Smooth muscle cell of the brain vasculature (primary cell): ENCODE data around the gene SLC2A4.

Experiments
- DNase-seq: peaks from one replicate; pipeline ENCODE4 v3.0.0-alpha.2; 2012; ENCODE audit warnings: low read depth, low spot score

SLC2A4 gene

DNA sequence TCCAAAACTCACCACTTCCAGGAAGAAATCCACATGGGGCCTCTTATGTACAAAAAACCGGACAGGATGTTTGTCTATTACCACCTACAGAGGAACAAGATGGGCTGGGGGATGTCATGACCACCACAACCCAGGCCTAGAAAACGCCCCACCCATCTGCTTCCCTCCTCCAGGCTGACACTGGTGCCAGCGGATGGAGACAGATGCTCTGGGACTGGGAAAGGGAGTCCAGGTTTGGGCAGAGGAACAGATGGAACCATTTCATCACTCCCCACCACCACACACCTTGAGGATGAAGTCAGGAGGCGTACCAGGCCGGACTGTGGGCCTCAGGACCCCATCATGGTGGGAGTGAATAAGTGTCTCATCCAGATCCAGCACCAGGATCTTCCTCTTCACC, 34.7 kb upstream of the SLC2A4 start:
- DNase-seq = no peak

DNA sequence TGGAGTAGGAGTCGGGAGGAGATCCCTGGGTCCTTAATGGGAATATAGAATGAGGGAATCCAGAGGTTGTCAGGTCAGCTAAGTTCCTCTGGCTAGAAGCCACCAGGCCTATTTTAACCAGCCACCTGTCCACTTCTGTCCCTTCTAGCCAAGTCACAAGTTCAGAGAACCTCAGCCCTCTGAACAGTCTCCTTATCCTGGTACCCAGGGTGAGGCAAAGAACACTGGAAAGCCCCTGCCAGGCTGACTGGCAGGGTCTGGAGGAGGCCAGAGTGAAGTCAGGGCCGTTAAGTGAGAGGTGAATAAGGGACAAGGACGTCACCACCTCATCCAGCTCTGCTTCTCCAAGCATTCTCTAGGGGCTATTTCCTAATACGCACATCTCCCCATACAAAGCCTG, 32.7 kb upstream of the SLC2A4 start:
- no peak for DNase-seq

DNA sequence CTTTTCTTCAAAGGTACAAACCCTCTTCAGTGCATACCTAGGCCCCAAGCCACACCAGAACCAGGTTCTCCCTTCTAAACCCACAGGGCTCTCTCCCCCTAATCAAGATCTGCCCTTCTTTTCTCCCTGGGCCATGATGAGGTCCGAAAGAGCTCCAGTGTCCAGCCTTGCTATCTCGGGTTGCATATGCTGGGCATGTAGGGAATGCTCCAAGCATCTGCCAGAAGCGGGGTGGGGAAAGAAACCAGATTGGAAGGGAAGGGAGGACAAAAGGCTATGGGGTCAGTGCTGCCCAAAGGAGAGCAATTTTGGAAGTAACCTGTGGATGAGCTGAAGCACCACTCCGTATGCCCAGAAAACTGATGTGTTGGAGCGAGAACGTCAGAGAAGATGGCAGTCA, 32.3 kb upstream of the SLC2A4 start:
- no peak for DNase-seq

DNA sequence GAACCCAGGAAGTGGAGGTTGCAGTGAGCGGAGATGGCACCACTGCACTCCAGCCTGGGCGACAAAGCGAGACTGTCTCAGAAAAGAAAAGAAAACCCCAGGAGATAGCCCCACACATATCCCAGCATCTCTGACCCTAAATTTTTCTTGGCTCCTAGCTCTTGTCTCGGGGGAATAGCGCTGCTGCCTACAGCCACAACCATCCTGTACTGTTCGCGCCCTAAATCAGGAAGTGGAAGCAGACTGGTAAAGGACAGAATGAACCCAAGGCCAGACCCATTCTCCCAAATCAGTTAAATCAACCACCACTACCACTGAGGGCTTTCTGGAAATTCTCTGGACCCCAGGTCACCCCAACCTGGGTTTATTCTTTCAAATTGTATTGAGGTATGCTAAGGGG, 31.7 kb upstream of the SLC2A4 start:
- DNase-seq = no peak

DNA sequence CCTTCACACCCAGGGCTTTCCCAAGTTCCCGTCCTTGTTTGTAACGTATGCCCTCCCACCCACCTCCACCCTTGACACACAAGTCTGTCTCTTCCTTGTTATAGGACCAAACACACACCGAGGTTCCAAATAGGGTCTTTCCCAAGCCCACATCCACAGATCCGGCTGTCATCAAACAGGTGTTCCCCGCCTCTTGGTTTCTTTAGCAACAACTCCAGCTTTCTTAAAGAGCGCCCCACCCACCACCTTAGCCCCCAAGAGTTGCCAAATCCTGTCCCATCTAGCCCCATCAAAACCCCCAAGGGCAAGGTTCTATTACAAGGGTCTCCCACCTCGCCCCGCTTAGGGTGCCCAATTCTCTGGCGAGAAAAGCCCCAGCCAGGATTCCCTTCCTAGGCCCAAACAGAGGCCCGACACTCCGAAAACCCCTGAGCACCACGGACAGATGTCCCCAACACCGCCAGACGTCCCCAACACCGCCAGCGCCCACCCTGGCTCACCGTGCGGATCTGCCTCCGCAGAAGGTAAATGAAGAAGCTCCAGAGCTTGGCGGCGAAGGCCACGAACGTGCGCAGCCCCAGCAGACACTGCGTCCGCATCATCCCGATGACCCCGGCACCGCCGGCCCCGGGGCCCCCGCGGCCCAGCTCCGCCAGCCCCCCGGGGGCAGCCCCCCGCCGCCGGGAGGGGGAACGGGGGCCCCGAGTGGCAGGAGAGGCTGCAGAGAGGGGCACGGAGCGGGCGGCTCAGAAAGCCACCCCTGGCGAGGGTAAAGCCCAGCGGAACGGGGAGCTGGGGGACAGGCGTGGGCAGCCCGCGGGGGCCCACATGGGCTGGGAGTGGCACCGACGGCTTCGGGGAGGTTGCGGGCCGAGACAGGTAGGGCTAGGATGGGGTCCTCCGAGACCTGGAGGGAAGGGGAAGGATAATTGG, 30.6 kb upstream of the SLC2A4 start:
- no peak for DNase-seq

DNA sequence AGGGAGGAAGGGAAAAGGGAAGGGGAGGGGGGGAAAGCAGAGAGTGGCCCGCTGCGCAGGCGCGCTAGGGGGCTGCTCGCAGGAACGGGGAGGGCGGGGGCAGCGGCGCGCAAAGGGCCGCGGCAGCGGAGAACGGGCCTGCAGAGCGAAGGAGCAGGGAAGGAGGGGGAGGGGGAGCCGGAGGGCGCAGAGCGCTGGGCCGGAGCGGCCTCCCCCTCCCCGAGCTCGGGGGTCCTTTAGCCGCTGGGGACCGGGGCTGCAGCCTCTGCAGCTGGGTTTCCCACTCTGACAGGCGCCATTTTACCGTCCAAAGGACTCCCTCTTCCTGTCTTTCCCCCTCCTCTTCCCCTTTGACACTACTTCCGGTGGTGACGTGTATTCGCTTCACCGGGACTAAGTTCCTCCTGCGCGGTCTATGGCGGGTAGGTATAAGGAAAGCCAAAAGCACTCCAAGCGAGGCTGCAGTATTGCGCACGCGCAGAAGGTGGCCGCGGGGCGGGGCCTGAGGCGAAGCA, 29.8 kb upstream of the SLC2A4 start, which contains the start of gene CTDNEP1:
CTDNEP1 (minus strand) TSS at position 74 of the 515 bp plus-strand sequence. CDS start 438 bp downstream, outside the sequence.
- peak; percentile 99 for DNase-seq

DNA sequence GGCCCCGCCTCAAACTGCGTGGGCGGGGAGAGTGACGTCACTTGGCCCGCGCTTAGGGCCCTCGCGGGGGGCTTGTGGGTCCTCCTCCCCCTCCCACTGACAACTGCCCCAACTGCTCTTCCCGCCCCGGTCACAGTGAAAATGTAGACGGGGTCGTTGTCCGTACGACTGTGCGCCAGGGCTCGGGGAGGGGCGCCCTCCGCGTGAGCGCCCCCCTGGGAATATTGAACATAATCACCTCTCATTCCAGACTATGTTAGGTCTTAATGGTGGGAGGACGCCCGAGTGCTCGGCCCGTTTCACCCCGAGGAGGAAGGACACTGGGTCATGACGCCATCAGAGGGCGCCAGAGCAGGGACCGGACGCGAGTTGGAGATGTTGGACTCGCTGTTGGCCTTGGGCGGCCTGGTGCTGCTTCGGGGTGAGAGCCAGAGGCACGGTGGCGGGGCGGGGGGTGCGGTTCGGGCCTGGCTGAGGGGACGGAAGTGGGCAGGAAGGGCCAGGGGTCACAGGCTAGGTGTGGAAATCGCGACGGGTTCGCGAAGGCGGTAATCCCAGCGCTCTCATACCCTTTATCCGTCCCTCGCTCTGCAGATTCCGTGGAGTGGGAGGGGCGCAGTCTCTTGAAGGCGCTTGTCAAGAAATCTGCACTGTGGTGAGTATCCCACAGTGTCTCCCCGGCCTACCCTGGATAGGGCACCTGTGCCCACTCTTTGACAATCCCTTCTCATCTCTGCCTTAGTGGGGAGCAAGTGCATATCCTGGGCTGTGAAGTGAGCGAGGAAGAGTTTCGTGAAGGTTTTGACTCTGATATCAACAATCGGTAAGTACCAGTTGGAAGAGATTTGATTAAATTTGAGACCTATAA, 29.1 kb upstream of the SLC2A4 start, which contains the start of gene ELP5:
ELP5 (plus strand) TSS at position 40 of the 868 bp plus-strand sequence; CDS start at position 376, 336 bp downstream.
- DNase-seq = peak; percentile 86

DNA sequence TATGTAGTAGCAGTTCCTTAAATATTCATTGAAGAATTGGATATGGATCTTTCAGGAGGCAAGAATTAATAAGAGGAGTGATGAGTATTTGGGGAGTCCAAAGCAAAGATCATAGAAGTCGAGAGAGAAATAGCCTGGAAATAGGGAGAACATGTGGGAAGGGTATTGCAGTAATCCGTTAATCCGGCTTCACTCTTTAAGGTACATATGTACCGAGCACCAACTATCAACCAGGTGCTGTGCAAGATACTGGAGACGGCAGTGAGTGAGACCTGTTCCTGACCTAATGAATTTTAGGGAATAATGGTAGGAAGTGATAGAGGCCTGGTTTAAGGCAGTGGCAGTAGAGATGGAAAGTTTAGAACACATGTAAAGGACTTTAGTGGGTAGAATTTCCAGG, 28.4 kb upstream of the SLC2A4 start:
- no peak for DNase-seq

DNA sequence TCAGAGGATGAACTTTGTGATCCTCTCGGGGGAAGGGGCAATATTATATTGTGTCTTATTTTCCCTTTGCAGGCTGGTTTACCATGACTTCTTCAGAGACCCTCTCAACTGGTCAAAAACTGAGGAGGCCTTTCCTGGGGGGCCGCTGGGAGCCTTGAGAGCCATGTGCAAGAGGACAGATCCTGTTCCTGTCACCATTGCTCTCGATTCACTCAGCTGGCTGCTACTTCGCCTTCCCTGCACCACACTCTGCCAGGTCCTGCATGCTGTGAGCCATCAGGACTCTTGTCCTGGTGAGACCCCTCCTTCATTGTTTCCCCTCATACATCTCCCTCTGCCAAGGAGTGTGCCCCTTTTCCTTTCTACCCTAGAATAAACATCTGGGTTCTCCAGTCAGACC, 27.0 kb upstream of the SLC2A4 start:
- no peak for DNase-seq

DNA sequence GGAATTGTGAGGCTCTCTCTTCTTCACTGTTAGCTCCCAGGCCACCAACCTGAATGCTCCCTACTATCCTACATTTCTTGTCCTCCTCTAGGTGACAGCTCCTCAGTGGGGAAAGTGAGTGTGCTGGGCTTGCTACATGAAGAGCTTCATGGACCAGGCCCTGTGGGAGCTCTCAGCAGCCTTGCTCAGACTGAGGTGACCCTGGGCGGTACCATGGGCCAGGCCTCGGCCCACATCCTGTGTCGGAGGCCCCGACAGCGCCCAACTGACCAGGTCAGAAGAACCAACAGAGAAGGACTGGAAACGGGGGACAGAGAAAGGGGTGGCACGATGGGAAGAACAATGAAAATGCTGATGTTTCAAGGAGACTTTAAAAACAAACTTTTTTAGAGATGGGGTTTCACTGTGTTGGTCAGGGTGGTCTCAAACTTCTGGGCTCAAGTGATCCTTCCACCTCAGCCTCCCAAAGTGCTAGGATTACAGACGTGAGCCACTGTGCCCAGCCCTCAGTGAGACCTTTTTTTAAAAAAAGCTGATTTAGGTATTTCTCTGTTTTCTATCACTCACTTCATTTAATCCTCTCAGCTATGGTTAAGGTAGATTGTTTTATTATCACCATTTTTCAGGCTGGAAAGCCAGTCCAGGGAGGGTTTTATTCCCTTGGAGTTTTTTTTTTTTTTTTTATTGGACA, 24.6 kb upstream of the SLC2A4 start:
- no peak for DNase-seq

DNA sequence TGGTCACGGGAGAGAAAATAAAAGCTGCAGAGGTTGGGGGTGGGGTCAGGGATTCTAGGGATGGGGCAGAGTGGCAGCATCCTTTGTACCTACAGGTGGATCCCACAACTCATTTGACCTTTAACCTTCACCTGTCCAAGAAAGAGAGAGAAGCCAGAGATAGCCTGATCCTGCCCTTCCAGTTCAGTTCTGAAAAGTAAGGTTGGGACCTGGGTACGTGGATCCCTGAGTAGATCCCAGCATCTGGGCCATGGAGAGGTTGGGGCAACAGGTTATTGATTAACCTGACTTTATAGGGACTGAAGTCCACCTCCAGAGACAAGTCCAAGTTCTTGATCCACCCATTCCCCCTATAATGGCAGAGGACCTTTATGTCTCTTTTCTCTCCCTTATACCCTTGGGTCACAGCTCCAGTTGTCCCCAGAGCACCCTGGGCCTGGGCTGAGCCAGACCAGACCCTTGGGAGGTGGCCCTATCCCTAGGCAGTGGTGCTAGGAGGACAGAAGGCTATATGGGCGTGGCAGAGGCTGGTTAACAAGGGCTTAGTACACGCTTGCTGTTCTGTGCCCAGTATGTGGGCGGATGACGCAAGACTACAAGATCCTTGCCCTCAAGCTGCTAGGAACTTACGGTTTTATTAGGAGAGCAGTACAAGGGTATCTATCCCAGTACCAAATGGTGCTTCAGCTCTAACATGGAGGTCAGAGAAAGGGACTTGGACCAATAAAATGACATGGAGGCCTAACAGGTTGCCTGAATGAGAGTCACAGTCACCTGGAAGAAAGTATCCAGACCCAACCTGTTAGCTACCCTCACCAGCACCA, 22.6 kb upstream of the SLC2A4 start:
- DNase-seq = no peak

DNA sequence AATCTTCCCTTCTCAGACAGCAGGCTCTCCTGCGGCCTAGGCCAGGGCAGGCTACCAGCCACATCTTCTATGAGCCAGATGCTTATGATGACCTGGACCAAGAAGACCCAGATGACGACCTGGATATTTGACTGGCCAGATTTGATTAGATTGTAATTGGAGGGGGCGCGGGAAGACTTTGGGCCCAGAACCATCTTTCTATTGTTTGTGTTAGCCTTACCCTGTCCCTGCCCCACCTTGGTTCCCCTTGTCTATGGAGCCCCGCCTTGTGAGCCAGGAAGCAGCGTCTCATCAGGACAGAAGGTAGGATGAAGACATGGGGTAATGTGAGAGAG, 22.0 kb upstream of the SLC2A4 start:
- DNase-seq = no peak

DNA sequence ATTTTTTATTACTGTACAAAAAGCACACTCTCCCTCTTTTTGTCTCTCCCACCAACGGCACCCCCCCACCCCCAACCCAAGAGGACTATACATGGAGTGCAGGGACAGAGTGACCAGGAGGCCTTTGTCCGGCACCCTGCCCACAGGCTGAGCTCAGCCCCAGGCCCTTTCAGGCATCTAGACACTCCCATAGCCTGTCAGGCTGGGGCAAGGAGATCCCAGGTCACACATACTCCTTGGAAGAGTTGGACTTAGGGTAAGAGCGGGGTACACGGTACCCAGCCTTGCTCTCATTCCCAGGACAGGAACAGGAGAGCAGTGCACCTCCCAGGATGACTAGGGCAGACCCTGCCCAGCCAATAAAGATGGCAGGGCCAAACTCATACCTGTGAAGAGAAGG, 21.4 kb upstream of the SLC2A4 start:
- DNase-seq = no peak

DNA sequence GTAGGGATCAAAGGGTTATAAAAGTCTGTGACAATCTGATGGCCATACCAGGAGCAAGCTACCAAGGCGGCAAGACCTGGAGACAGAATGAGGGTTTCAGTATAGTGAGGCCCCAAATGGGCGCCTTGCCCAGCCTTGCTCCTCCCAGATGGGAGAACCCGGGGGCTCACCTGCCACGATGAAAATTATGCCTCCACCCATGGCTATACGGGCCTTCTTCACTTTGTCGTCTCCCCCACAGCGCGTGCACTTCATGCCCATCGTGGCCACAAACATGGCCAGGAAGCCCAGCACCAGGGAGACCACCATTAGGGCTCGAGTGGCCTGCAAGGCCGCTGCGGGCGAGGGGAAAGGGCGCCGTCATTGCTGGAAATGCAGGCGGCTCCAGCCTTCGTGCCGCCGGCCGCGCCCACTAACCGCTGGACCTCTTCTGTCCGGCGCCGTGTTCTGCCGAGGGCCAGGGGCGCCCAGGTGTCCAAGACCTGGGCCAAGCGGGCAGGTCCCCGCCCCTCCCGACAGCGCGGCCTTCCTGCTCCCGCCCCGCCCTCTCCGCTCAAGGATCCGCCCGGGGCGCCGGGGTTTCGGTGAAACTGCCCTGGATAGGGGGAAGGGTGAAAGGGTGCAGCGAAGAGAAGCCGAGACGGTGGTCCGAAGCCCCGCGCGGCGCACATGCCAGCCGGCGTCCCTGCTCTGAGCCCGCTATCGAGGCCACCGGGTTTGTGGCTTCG, 20.7 kb upstream of the SLC2A4 start:
- DNase-seq = no peak

DNA sequence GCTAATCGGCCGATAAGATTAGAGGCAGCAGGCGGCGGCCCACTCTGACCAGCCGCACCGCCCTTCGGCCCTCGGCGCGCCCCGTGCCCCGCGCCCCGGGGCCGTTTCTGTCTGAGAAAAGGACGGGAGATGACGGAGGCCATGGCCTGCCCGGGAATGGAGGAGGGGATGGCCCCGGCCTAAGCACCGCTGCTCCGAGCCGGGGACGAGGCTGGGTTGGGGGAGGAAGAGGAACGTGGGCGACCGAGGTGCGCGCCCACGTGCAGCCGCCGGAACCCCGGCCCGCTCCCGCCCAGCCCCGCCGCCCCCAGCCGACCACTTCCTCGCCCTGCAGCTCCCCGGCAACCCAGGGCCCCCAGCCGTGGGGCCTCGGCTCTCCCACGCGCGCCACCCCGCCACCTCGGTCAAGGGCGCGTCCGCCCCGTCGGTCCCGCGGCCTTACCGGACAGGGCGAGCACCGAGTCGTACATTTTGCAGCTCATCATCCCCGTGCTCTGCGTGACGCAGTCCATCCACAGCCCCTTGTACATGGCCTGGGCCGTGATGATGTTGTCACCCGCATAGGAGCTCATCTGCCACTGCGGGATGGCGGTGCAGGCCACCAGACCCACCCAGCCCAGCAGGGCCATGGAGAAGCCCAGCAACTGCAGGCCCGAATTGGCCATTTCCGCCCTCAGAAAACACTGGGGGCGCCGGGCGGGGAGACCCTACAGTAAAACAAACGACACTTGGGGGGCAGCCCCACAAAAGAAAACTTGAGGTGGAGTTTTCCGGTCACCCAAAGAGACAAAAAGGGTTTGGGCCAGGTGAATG, 19.9 kb upstream of the SLC2A4 start:
- no peak for DNase-seq

DNA sequence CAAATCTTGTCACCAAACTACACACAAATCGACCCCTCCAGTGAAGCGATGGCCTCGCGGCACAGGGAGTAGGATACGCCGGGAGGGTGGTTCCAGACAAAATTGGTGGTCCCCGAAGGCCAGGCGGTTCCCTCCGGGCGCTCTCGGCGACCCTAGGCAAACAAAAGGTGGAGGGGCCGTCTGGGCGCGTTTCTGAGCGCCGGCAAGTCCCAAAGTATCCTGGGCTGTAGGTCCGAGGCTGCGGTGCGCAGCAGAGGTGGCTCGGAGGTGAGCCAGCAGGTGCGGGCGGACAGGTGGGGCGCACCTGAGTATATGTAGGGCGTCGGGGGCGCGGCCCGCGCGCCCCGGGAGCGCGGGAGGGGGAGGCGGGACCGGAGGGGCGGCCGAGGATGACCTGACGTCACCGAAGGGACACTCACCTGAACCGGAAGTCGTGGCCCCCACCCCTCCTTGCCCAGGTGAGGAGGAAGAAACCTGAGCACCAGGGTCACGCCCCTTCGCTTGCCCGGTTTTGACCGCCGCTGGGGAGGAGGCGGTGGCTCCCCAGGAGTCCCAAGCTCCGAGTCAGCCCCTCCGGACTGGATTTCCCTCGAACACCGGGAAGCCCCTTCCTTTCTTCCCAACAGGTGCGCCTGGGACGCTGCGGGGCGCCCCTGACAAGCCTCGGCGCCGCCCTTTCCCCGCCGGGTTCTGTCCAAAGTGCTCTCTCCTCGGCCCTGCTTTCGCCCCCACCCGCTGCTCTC, 19.2 kb upstream of the SLC2A4 start, which contains the start of gene CLDN7:
CLDN7 (minus strand) TSS at position 287 of the 743 bp plus-strand sequence. CDS start 435 bp downstream, outside the sequence.
- DNase-seq = no peak

DNA sequence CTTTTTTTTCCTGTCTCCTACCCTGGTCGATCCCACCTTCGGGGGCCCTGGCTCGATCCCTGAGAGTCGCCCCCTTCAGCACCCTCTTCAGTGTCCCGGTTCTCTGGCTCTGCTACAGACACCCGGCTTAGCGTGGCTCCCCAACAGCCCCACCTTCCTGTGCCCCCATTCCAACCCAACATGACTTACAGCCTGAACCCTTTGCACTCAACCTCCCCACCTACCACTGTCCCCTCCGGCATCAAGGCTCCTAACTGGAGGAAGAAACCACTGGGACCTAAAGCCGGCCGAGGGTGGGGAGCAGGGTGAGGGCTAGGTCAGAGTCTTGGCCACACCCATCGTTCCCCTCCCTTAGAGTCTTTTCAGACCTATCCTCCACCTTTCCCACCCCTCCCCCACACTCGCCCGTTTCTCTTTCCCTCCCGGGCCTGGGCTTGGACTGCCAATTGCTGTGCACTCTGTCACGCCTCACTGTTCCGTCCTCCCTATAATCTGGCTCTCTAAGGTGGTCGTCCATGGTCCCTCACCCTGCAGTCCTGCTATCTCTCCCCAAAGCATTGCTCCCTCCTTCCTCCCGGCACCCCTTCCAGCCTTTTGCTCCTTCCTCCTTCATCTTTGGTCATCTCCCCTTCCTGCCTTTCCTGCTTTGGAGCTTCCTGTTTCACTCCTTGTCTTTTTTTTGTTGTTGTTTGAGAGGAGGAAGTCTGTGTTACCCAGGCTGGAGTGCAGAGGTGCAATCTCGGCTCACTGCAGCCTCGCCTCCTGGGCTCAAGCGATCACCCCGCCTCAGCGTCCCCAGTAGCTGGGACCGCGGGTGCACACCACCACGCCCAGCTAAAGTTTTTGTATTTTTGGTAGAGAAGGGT, 18.4 kb upstream of the SLC2A4 start:
- no peak for DNase-seq

DNA sequence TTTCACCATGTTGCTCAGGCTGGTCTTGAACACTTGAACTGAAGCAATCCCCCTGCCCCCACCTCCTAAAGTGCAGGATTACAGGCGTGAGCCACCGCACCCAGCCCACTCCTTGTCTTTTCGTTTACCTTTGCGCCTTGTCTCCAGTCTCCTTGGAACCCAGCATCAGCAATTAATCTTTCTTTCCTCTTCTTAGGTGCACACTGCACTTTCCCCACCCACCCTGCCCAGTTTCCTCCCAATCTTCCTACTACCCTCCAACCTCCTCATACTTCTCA, 17.8 kb upstream of the SLC2A4 start:
- DNase-seq = no peak
